ENCODE measurements around the gene BRINP2.

GRCh38 chr1:177235350-177235749 is 64.6 kb downstream of the BRINP2 start:
- no peak for TF ChIP-seq POLR2A (IDR thresholded peaks at IDR 0.05)
- TF ChIP-seq CTCF (IDR thresholded peaks at IDR 0.05): no peak
- no peak for TF ChIP-seq POLR2AphosphoS5 (IDR thresholded peaks at IDR 0.05)
- TF ChIP-seq EP300 (IDR thresholded peaks at IDR 0.05): no peak

Measured in sigmoid colon (tissue), 4 donors.